WTC11 (cell line): ENCODE measurements around the gene GPR26. TPM values are rescaled to one million over a fixed set of nuclear protein-coding genes. Genes with fewer than 3 reads are reported as not detected.

Source experiments
- ATAC-seq: fragments of 200-7000 bp; cut with Tn5 transposase; 2 replicates; pipeline ENCODE4 v1.10.0; 2021; ENCODE audit warnings: mild to moderate bottlenecking, moderate library complexity
- CTCF ChIA-PET: fragments of 300-600 bp; sonication (Branson Sonifier 250); formaldehyde crosslinking; loops from one replicate; lab custom pipeline; 2021; ENCODE audit warnings: antibody characterized with exemption; lab: Charles Lee
- POLR2A ChIA-PET: fragments of 350-600 bp; sonication (Branson Sonifier 250); formaldehyde crosslinking; loops from one replicate; lab custom pipeline; 2021; ENCODE audit warnings: antibody characterized with exemption; lab: Charles Lee
- DNase-seq: peaks from one replicate; pipeline ENCODE4 v3.0.0; 2021; ENCODE audit warnings: low spot score
- H3K27ac Mint-ChIP-seq: 2 replicates; pipeline ENCODE4 v1.8.0; 2021; ENCODE audit warnings: mixed read lengths
- H3K27me3 Mint-ChIP-seq: 2 replicates; pipeline ENCODE4 v1.8.0; 2021; ENCODE audit warnings: low read depth, mild to moderate bottlenecking, moderate library complexity, mixed read lengths
- H3K36me3 Mint-ChIP-seq: 2 replicates; pipeline ENCODE4 v1.8.0; 2021; ENCODE audit warnings: mixed read lengths
- H3K4me1 Mint-ChIP-seq: 2 replicates; pipeline ENCODE4 v1.8.0; 2022; ENCODE audit warnings: mixed read lengths
- H3K4me3 Mint-ChIP-seq: 2 replicates; pipeline ENCODE4 v1.8.0; 2021; ENCODE audit warnings: mild to moderate bottlenecking, moderate library complexity, mixed read lengths
- H3K9me3 Mint-ChIP-seq: 2 replicates; pipeline ENCODE4 v1.8.0; 2021; ENCODE audit warnings: mixed read lengths
- EMX1 ChIP-seq: fragments of 250-450 bp; sonication (Bioruptor Pico); IDR thresholded peaks from 2 replicates; pipeline ENCODE4 v1.8.0; 2021; ENCODE audit warnings: mild to moderate bottlenecking
- ESRRA ChIP-seq: sonication (generic); formaldehyde crosslinking; IDR thresholded peaks from 2 replicates; pipeline ENCODE4 v1.8.1; 2022; ENCODE audit warnings: mild to moderate bottlenecking, missing genetic modification reagents, borderline replicate concordance
- FOXP1 ChIP-seq: sonication (generic); formaldehyde crosslinking; IDR thresholded peaks from 2 replicates; pipeline ENCODE4 v1.8.0; 2022; ENCODE audit warnings: missing genetic modification reagents, mild to moderate bottlenecking, moderate library complexity, borderline replicate concordance
- GRHL2 ChIP-seq: fragments of 250-450 bp; sonication (Bioruptor Pico); IDR thresholded peaks from 2 replicates; pipeline ENCODE4 v1.8.0; 2022; ENCODE audit warnings: mild to moderate bottlenecking, moderate library complexity; ENCODE audit not compliant: insufficient replicate concordance, severe bottlenecking
- JUN ChIP-seq: sonication (generic); formaldehyde crosslinking; IDR thresholded peaks from 2 replicates; pipeline ENCODE4 v1.8.0; 2023; ENCODE audit warnings: mild to moderate bottlenecking, missing genetic modification reagents
- NFATC4 ChIP-seq: fragments of 250-450 bp; sonication (Bioruptor Pico); IDR thresholded peaks from 2 replicates; pipeline ENCODE4 v1.9.0; 2021; ENCODE audit warnings: mild to moderate bottlenecking
- NFE2L1 ChIP-seq: sonication (generic); formaldehyde crosslinking; IDR thresholded peaks from 2 replicates; pipeline ENCODE4 v1.8.1; 2023; ENCODE audit warnings: missing genetic modification reagents
- NR1H2 ChIP-seq: sonication (generic); formaldehyde crosslinking; IDR thresholded peaks from 2 replicates; pipeline ENCODE4 v1.9.0; 2021; ENCODE audit warnings: mild to moderate bottlenecking, moderate library complexity, missing genetic modification reagents
- PRRX2 ChIP-seq: fragments of 250-450 bp; sonication (Bioruptor Pico); IDR thresholded peaks from 2 replicates; pipeline ENCODE4 v1.8.0; 2021; ENCODE audit warnings: mild to moderate bottlenecking
- RELA ChIP-seq: sonication (generic); formaldehyde crosslinking; IDR thresholded peaks from 2 replicates; pipeline ENCODE4 v1.8.1; 2022; ENCODE audit warnings: missing genetic modification reagents, mild to moderate bottlenecking, borderline replicate concordance
- SMAD4 ChIP-seq: sonication (generic); formaldehyde crosslinking; IDR thresholded peaks from 2 replicates; pipeline ENCODE4 v1.8.0; 2022; ENCODE audit warnings: mild to moderate bottlenecking, missing genetic modification reagents
- SOX15 ChIP-seq: fragments of 250-450 bp; sonication (Bioruptor Pico); IDR thresholded peaks from 2 replicates; pipeline ENCODE4 v1.9.0; 2021; ENCODE audit warnings: mild to moderate bottlenecking
- TEAD1 ChIP-seq: sonication (generic); formaldehyde crosslinking; IDR thresholded peaks from 2 replicates; pipeline ENCODE4 v1.8.0; 2022; ENCODE audit warnings: mild to moderate bottlenecking, missing genetic modification reagents
- ZNF121 ChIP-seq: sonication (generic); formaldehyde crosslinking; IDR thresholded peaks from 2 replicates; pipeline ENCODE4 v1.8.0; 2023; ENCODE audit warnings: missing genetic modification reagents
- ZNF232 ChIP-seq: sonication (generic); formaldehyde crosslinking; IDR thresholded peaks from 2 replicates; pipeline ENCODE4 v1.8.0; 2022; ENCODE audit warnings: mild to moderate bottlenecking, missing genetic modification reagents
- ZNF263 ChIP-seq: sonication (generic); formaldehyde crosslinking; IDR thresholded peaks from 2 replicates; pipeline ENCODE4 v1.8.1; 2022; ENCODE audit warnings: low read depth, mild to moderate bottlenecking, moderate library complexity, missing genetic modification reagents
- ZNF396 ChIP-seq: fragments of 250-450 bp; sonication (Bioruptor Pico); IDR thresholded peaks from 2 replicates; pipeline ENCODE4 v1.8.0; 2021; ENCODE audit warnings: mild to moderate bottlenecking, moderate library complexity, borderline replicate concordance
- total RNA-seq: library from RNA; stranded (reverse); gene quantifications from 3 replicates; pipeline ENCODE4 v1.2.3, GENCODE V29; 2021
- TF ChIP-seq, protein P1 (sequence below): fragments of 200-600 bp; IDR thresholded peaks from 2 replicates; pipeline ENCODE4 v1.8.0; 2022; ENCODE audit warnings: antibody characterized with exemption
- TF ChIP-seq, protein P2 (sequence below): fragments of 250-450 bp; sonication (Bioruptor Pico); IDR thresholded peaks from 2 replicates; pipeline ENCODE4 v1.9.0; 2021; ENCODE audit warnings: mild to moderate bottlenecking
- TF ChIP-seq, protein P3 (sequence below): sonication (generic); formaldehyde crosslinking; IDR thresholded peaks from 2 replicates; pipeline ENCODE4 v1.8.0; 2023; ENCODE audit warnings: mild to moderate bottlenecking, missing genetic modification reagents
- TF ChIP-seq, protein P4 (sequence below): fragments of 250-450 bp; sonication (Bioruptor Pico); IDR thresholded peaks from 2 replicates; pipeline ENCODE4 v1.9.0; 2021; ENCODE audit warnings: moderate library complexity, mild to moderate bottlenecking, inconsistent platforms, borderline replicate concordance
- TF ChIP-seq, protein P5 (sequence below): sonication (generic); formaldehyde crosslinking; IDR thresholded peaks from 2 replicates; pipeline ENCODE4 v1.8.0; 2022; ENCODE audit warnings: mild to moderate bottlenecking, missing genetic modification reagents
- TF ChIP-seq, protein P6 (sequence below): fragments of 250-450 bp; sonication (Bioruptor Pico); IDR thresholded peaks from 2 replicates; pipeline ENCODE4 v1.9.0; 2021; ENCODE audit warnings: mild to moderate bottlenecking
- TF ChIP-seq, protein P7 (sequence below): fragments of 250-450 bp; sonication (Bioruptor Pico); IDR thresholded peaks from 2 replicates; pipeline ENCODE4 v2.1.2; 2022; ENCODE audit warnings: mild to moderate bottlenecking, moderate library complexity

Gene GPR26
- total RNA-seq, 1 experiment from 2014 or later = 0.07 TPM

DNA sequence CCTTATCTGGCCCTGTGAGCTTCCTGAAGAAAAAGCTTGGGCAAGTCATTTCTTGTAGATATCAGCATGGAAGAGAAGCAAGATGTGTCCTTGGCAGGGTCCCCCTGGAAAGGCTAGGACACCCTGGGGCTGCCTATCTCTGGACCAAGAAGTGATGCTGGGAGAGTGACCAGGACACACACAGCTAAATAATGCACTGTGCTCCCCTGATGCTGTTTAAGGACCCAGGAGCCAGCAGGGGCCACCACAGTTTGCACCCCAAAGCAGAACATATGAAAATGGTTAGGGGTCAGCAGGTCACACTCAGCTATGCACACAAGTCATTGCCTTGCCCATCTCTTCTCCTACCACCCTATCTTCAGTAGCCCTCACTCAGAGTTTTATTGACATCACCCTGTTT lies 47.9 kb upstream of the GPR26 start (continued):
- TF ChIP-seq, protein P1, sequence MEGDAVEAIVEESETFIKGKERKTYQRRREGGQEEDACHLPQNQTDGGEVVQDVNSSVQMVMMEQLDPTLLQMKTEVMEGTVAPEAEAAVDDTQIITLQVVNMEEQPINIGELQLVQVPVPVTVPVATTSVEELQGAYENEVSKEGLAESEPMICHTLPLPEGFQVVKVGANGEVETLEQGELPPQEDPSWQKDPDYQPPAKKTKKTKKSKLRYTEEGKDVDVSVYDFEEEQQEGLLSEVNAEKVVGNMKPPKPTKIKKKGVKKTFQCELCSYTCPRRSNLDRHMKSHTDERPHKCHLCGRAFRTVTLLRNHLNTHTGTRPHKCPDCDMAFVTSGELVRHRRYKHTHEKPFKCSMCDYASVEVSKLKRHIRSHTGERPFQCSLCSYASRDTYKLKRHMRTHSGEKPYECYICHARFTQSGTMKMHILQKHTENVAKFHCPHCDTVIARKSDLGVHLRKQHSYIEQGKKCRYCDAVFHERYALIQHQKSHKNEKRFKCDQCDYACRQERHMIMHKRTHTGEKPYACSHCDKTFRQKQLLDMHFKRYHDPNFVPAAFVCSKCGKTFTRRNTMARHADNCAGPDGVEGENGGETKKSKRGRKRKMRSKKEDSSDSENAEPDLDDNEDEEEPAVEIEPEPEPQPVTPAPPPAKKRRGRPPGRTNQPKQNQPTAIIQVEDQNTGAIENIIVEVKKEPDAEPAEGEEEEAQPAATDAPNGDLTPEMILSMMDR = no peak
- TF ChIP-seq EMX1 (CRISPR knock-in tag) (no peak), GRHL2 (CRISPR knock-in tag) (no peak), JUN (CRISPR knock-in tag) (no peak), SOX15 (CRISPR knock-in tag) (no peak), FOXP1 (no peak), TEAD1 (CRISPR knock-in tag) (no peak), PRRX2 (CRISPR knock-in tag) (no peak), ESRRA (CRISPR knock-in tag) (no peak), NFE2L1 (no peak), ZNF121 (CRISPR knock-in tag) (no peak)
- TF ChIP-seq, protein P2, sequence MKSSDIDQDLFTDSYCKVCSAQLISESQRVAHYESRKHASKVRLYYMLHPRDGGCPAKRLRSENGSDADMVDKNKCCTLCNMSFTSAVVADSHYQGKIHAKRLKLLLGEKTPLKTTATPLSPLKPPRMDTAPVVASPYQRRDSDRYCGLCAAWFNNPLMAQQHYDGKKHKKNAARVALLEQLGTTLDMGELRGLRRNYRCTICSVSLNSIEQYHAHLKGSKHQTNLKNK = no peak

DNA sequence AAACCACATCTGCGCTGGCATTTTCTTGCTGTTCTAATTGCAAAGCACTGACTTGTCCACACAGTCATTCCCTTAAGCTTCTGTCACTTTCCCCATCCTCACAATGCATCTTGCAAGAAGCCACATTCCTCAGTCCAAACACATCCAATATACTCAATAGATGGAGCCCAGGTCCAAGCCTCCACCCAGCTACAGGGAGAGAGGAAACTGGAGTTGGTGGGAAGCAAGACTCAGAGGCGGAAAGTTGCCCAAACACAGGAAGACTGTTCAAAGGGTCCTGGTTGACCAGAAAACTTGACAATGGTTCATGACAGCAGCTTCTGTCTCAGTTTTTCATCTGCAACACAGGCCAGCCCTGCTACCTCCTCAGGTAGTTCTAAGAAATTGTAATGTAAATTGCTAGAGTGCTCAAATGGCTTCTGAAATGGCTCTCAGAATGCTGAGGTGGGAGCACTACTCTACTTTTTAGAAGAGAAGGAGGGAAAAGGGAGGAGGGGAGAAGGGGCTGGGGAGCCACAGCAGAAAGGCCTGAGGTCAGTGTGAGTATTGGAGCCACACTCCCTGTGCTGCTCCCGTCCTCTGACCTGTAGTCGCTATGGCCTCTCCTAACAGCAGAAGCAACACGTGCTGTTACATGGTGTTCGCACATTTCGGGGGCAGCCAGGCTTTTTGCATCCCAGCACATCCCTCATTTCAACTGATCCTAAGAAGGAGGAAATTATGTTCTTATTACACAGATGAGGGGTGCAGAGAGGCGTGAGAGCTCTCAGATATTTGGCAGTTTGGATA lies 46.9 kb upstream of the GPR26 start:
- Mint-ChIP-seq H3K4me3 (no peak overlapping the region), H3K9me3 (no peaks in the 10 kb centered on the region), H3K4me1 (no peaks in the 10 kb centered on the region), H3K27ac (no peak overlapping the region), H3K36me3 (no peaks in the 10 kb centered on the region), H3K27me3 (peaks cover 4% of the 10 kb centered on the region; the same call in 1 of the 2 replicates)
- CTCF ChIA-PET = no interaction called here
- DNase-seq (no peak), ATAC-seq (no peak)
- POLR2A ChIA-PET = interaction anchor here (0.6 kb wide), 1 partner anchor 295 kb away, joined by 3 read pairs; no protein-coding TSS in a partner anchor
- TF ChIP-seq, protein P3, sequence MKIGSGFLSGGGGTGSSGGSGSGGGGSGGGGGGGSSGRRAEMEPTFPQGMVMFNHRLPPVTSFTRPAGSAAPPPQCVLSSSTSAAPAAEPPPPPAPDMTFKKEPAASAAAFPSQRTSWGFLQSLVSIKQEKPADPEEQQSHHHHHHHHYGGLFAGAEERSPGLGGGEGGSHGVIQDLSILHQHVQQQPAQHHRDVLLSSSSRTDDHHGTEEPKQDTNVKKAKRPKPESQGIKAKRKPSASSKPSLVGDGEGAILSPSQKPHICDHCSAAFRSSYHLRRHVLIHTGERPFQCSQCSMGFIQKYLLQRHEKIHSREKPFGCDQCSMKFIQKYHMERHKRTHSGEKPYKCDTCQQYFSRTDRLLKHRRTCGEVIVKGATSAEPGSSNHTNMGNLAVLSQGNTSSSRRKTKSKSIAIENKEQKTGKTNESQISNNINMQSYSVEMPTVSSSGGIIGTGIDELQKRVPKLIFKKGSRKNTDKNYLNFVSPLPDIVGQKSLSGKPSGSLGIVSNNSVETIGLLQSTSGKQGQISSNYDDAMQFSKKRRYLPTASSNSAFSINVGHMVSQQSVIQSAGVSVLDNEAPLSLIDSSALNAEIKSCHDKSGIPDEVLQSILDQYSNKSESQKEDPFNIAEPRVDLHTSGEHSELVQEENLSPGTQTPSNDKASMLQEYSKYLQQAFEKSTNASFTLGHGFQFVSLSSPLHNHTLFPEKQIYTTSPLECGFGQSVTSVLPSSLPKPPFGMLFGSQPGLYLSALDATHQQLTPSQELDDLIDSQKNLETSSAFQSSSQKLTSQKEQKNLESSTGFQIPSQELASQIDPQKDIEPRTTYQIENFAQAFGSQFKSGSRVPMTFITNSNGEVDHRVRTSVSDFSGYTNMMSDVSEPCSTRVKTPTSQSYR (CRISPR knock-in tag) = no peak
- TF ChIP-seq ZNF263 = no peak
- TF ChIP-seq, protein P4, sequence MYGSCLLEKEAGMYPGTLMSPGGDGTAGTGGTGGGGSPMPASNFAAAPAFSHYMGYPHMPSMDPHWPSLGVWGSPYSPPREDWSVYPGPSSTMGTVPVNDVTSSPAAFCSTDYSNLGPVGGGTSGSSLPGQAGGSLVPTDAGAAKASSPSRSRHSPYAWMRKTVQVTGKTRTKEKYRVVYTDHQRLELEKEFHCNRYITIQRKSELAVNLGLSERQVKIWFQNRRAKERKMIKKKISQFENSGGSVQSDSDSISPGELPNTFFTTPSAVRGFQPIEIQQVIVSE (CRISPR knock-in tag) = no peak
- TF ChIP-seq EMX1 (CRISPR knock-in tag) = no peak
- TF ChIP-seq, protein P5, sequence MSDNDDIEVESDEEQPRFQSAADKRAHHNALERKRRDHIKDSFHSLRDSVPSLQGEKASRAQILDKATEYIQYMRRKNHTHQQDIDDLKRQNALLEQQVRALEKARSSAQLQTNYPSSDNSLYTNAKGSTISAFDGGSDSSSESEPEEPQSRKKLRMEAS (CRISPR knock-in tag) = no peak
- no peak for TF ChIP-seq SOX15 (CRISPR knock-in tag)
- no peak for TF ChIP-seq ZNF396 (CRISPR knock-in tag)

DNA sequence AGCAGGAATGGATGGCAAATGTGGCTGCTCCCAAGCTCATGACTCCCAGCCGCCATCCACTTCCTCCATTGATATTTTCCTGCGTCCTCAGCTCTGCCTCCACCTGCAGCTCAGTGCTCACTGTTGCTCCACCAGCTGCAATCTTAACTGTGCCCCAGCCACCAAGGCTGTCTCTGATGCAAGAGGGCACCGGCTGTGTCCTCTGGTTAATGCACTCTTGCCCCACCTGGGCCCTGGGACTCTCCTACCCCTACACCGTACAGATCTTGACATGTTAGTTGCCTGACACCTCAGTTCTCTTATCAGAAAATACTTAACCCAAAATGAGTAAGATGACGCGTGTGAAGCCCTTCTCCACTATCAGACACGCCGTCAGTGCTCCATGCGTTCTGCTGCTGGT lies 45.5 kb upstream of the GPR26 start:
- ATAC-seq (no peak), DNase-seq (no peak)
- no peaks in the 10 kb centered on the region for H3K36me3 Mint-ChIP-seq
- no peaks in the 10 kb centered on the region; the same call in 1 of the 2 replicates for H3K27me3 Mint-ChIP-seq
- CTCF ChIA-PET = interaction anchor here (1.1 kb wide), 1 partner anchor 22 kb away, joined by 3 read pairs; no protein-coding TSS in a partner anchor
- no peak overlapping the region for H3K27ac Mint-ChIP-seq
- POLR2A ChIA-PET = no interaction called here
- H3K4me3 Mint-ChIP-seq = no peak overlapping the region
- no peaks in the 10 kb centered on the region for H3K9me3 Mint-ChIP-seq
- no peaks in the 10 kb centered on the region for H3K4me1 Mint-ChIP-seq
- TF ChIP-seq, protein P6, sequence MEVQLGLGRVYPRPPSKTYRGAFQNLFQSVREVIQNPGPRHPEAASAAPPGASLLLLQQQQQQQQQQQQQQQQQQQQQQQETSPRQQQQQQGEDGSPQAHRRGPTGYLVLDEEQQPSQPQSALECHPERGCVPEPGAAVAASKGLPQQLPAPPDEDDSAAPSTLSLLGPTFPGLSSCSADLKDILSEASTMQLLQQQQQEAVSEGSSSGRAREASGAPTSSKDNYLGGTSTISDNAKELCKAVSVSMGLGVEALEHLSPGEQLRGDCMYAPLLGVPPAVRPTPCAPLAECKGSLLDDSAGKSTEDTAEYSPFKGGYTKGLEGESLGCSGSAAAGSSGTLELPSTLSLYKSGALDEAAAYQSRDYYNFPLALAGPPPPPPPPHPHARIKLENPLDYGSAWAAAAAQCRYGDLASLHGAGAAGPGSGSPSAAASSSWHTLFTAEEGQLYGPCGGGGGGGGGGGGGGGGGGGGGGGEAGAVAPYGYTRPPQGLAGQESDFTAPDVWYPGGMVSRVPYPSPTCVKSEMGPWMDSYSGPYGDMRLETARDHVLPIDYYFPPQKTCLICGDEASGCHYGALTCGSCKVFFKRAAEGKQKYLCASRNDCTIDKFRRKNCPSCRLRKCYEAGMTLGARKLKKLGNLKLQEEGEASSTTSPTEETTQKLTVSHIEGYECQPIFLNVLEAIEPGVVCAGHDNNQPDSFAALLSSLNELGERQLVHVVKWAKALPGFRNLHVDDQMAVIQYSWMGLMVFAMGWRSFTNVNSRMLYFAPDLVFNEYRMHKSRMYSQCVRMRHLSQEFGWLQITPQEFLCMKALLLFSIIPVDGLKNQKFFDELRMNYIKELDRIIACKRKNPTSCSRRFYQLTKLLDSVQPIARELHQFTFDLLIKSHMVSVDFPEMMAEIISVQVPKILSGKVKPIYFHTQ (CRISPR knock-in tag) = no peak
- TF ChIP-seq ZNF263 (no peak), NR1H2 (CRISPR knock-in tag) (no peak), FOXP1 (no peak), ZNF232 (CRISPR knock-in tag) (no peak), NFATC4 (CRISPR knock-in tag) (no peak), SMAD4 (CRISPR knock-in tag) (no peak), RELA (no peak)
- TF ChIP-seq, protein P7, sequence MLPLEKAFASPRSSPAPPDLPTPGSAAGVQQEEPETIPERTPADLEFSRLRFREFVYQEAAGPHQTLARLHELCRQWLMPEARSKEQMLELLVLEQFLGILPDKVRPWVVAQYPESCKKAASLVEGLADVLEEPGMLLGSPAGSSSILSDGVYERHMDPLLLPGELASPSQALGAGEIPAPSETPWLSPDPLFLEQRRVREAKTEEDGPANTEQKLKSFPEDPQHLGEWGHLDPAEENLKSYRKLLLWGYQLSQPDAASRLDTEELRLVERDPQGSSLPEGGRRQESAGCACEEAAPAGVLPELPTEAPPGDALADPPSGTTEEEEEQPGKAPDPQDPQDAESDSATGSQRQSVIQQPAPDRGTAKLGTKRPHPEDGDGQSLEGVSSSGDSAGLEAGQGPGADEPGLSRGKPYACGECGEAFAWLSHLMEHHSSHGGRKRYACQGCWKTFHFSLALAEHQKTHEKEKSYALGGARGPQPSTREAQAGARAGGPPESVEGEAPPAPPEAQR (CRISPR knock-in tag) = no peak
